Activated T-cell treated with anti-CD3 and anti-CD28 coated beads, Interleukin-2, amount 50 U/mL, for 24 hours (primary cell): ENCODE results near the gene SUDS3.

Source experiments
- DNase-seq: peaks from one replicate; pipeline ENCODE4 v3.0.0-alpha.2; 2020
- H3K27ac Mint-ChIP-seq: 2 replicates; pipeline ENCODE4 v1.8.0; 2020; ENCODE audit warnings: mild to moderate bottlenecking, mixed read lengths
- H3K27me3 Mint-ChIP-seq: 2 replicates; pipeline ENCODE4 v1.8.0; 2020; ENCODE audit warnings: mixed read lengths
- H3K36me3 Mint-ChIP-seq: 2 replicates; pipeline ENCODE4 v1.8.0; 2020; ENCODE audit warnings: low read depth, mixed read lengths
- H3K4me1 Mint-ChIP-seq: 2 replicates; pipeline ENCODE4 v1.8.0; 2020; ENCODE audit warnings: low read depth, mixed read lengths
- H3K4me3 Mint-ChIP-seq: 2 replicates; pipeline ENCODE4 v1.8.0; 2020; ENCODE audit warnings: mild to moderate bottlenecking, moderate library complexity, mixed read lengths
- H3K9me3 Mint-ChIP-seq: 2 replicates; pipeline ENCODE4 v1.8.0; 2020; ENCODE audit warnings: mixed read lengths

The SUDS3 gene

GRCh38 chr12:118370601-118371000 is 5.8 kb upstream of the SUDS3 start:
- H3K27ac Mint-ChIP-seq, result no peak overlapping the region
- no peaks in the 10 kb centered on the region for H3K27me3 Mint-ChIP-seq
- H3K36me3 Mint-ChIP-seq, result peaks cover 6% of the 10 kb centered on the region
- H3K4me3 Mint-ChIP-seq, result peak overlapping the region; percentile 90
- peaks cover 39% of the 10 kb centered on the region for H3K4me1 Mint-ChIP-seq
- H3K9me3 Mint-ChIP-seq, result no peaks in the 10 kb centered on the region
- DNase-seq, result no peak

GRCh38 chr12:118371321-118372282 is 4.8 kb upstream of the SUDS3 start:
- peak overlapping the region; percentile 90 for H3K4me3 Mint-ChIP-seq
- DNase-seq, result peak; percentile 37
- H3K4me1 Mint-ChIP-seq, result peaks cover 42% of the 10 kb centered on the region
- H3K9me3 Mint-ChIP-seq, result no peaks in the 10 kb centered on the region
- H3K36me3 Mint-ChIP-seq, result peaks cover 9% of the 10 kb centered on the region
- no peaks in the 10 kb centered on the region for H3K27me3 Mint-ChIP-seq
- H3K27ac Mint-ChIP-seq, result peak overlapping the region; percentile 40

GRCh38 chr12:118372541-118373495 is 3.5 kb upstream of the SUDS3 start, which contains the start of gene TAOK3:
Gene TAOK3, minus strand, starts transcription at chr12:118372907. Its CDS starts 117,340 bp downstream, at chr12:118255567.
- peaks cover 10% of the 10 kb centered on the region for H3K36me3 Mint-ChIP-seq
- no peaks in the 10 kb centered on the region for H3K9me3 Mint-ChIP-seq
- peak; percentile 96 for DNase-seq
- H3K4me1 Mint-ChIP-seq, result peaks cover 47% of the 10 kb centered on the region
- H3K27ac Mint-ChIP-seq, result peak within 1 kb of the TSS; percentile 94
- H3K4me3 Mint-ChIP-seq, result peak within 1 kb of the TSS; percentile 90
- no peaks in the 10 kb centered on the region for H3K27me3 Mint-ChIP-seq

- no peaks in the 10 kb centered on the region for H3K9me3 Mint-ChIP-seq
- H3K36me3 Mint-ChIP-seq, result peaks cover 10% of the 10 kb centered on the region
- peaks cover 51% of the 10 kb centered on the region for H3K4me1 Mint-ChIP-seq
- H3K27me3 Mint-ChIP-seq, result no peaks in the 10 kb centered on the region
- H3K27ac Mint-ChIP-seq, result peak overlapping the region; percentile 94
- peak overlapping the region; percentile 90 for H3K4me3 Mint-ChIP-seq
- DNase-seq, result no peak
Measured at GRCh38 chr12:118373616-118374015, 2.7 kb upstream of the SUDS3 start.

- Mint-ChIP-seq H3K9me3 (no peaks in the 10 kb centered on the region), H3K27ac (peak overlapping the region; percentile 94), H3K36me3 (peaks cover 11% of the 10 kb centered on the region), H3K4me3 (peak overlapping the region; percentile 90), H3K27me3 (no peaks in the 10 kb centered on the region), H3K4me1 (peaks cover 51% of the 10 kb centered on the region)
- DNase-seq, result no peak
Measured at GRCh38 chr12:118374126-118374725, 2.1 kb upstream of the SUDS3 start.

GRCh38 chr12:118374909-118375308 is 1.4 kb upstream of the SUDS3 start:
- no peaks in the 10 kb centered on the region for H3K27me3 Mint-ChIP-seq
- H3K27ac Mint-ChIP-seq, result peak overlapping the region; percentile 12
- peaks cover 18% of the 10 kb centered on the region for H3K36me3 Mint-ChIP-seq
- peak overlapping the region; percentile 27 for H3K4me3 Mint-ChIP-seq
- no peaks in the 10 kb centered on the region for H3K9me3 Mint-ChIP-seq
- H3K4me1 Mint-ChIP-seq, result peaks cover 51% of the 10 kb centered on the region
- no peak for DNase-seq

- H3K4me1 Mint-ChIP-seq, result peaks cover 50% of the 10 kb centered on the region
- peaks cover 22% of the 10 kb centered on the region for H3K36me3 Mint-ChIP-seq
- H3K27ac Mint-ChIP-seq, result peak overlapping the region; percentile 100
- H3K4me3 Mint-ChIP-seq, result peak overlapping the region; percentile 92
- DNase-seq, result no peak
- no peaks in the 10 kb centered on the region for H3K9me3 Mint-ChIP-seq
- H3K27me3 Mint-ChIP-seq, result no peaks in the 10 kb centered on the region
Measured at GRCh38 chr12:118375348-118375747, 1.0 kb upstream of the SUDS3 start.

- DNase-seq, result no peak
- H3K4me3 Mint-ChIP-seq, result peak overlapping the region; percentile 92
- peaks cover 40% of the 10 kb centered on the region for H3K4me1 Mint-ChIP-seq
- no peaks in the 10 kb centered on the region for H3K27me3 Mint-ChIP-seq
- no peaks in the 10 kb centered on the region for H3K9me3 Mint-ChIP-seq
- peaks cover 40% of the 10 kb centered on the region for H3K36me3 Mint-ChIP-seq
- H3K27ac Mint-ChIP-seq, result peak overlapping the region; percentile 100
Measured at GRCh38 chr12:118377021-118377883, 897 bp downstream of the SUDS3 start.

- H3K36me3 Mint-ChIP-seq, result peaks cover 44% of the 10 kb centered on the region
- peak; percentile 85 for DNase-seq
- peak overlapping the region; percentile 92 for H3K4me3 Mint-ChIP-seq
- H3K27ac Mint-ChIP-seq, result peak overlapping the region; percentile 100
- H3K27me3 Mint-ChIP-seq, result no peaks in the 10 kb centered on the region
- H3K4me1 Mint-ChIP-seq, result peaks cover 40% of the 10 kb centered on the region
- no peaks in the 10 kb centered on the region for H3K9me3 Mint-ChIP-seq
Measured at GRCh38 chr12:118377884-118378470, 1.6 kb downstream of the SUDS3 start.

- Mint-ChIP-seq H3K9me3 (no peaks in the 10 kb centered on the region), H3K27ac (no peak overlapping the region), H3K36me3 (peaks cover 97% of the 10 kb centered on the region), H3K27me3 (no peaks in the 10 kb centered on the region), H3K4me1 (no peaks in the 10 kb centered on the region), H3K4me3 (no peak overlapping the region)
- no peak for DNase-seq
Measured at GRCh38 chr12:118391424-118391823, 15.1 kb downstream of the SUDS3 start.

- Mint-ChIP-seq H3K4me3 (no peak overlapping the region), H3K27ac (no peak overlapping the region), H3K9me3 (no peaks in the 10 kb centered on the region), H3K27me3 (no peaks in the 10 kb centered on the region), H3K36me3 (peaks cover 97% of the 10 kb centered on the region), H3K4me1 (no peaks in the 10 kb centered on the region)
- DNase-seq, result no peak
Measured at GRCh38 chr12:118391836-118392235, 15.5 kb downstream of the SUDS3 start.

GRCh38 chr12:118397708-118398440 is 21.5 kb downstream of the SUDS3 start:
- H3K27me3 Mint-ChIP-seq, result no peaks in the 10 kb centered on the region
- no peak overlapping the region for H3K4me3 Mint-ChIP-seq
- no peaks in the 10 kb centered on the region for H3K4me1 Mint-ChIP-seq
- no peak overlapping the region for H3K27ac Mint-ChIP-seq
- DNase-seq, result no peak
- H3K36me3 Mint-ChIP-seq, result peaks cover 92% of the 10 kb centered on the region
- no peaks in the 10 kb centered on the region for H3K9me3 Mint-ChIP-seq

- Mint-ChIP-seq H3K27ac (no peak overlapping the region), H3K9me3 (no peaks in the 10 kb centered on the region), H3K36me3 (peaks cover 92% of the 10 kb centered on the region), H3K4me3 (no peak overlapping the region), H3K27me3 (no peaks in the 10 kb centered on the region), H3K4me1 (no peaks in the 10 kb centered on the region)
- no peak for DNase-seq
Measured at GRCh38 chr12:118398524-118398923, 22.2 kb downstream of the SUDS3 start.
